Cardiac muscle cell (in vitro differentiated cells and primary cell): Measurements from ENCODE around the gene SSBP3. TPM values are rescaled to one million over a fixed set of nuclear protein-coding genes. Genes with fewer than 3 reads are reported as not detected.

Experiments used
- DNase-seq, 2 donors: peaks; one replicate each; pipeline versions ENCODE4 v3.0.0 to v3.0.0-alpha.2; 2010 to 2017; ENCODE audit warnings: low read depth in 1 of 2, low spot score in 1 of 2
- H3K27ac ChIP-seq: fragments of 200-600 bp; sonication (generic); 2 replicates; pipeline ENCODE4 v1.5.1; 2016
- H3K27me3 ChIP-seq: fragments of 200-600 bp; sonication (generic); 2 replicates; pipeline ENCODE4 v1.6.0; 2016; ENCODE audit warnings: control low read depth
- H3K36me3 ChIP-seq: fragments of 200-600 bp; sonication (generic); 2 replicates; pipeline ENCODE4 v1.5.1; 2016; ENCODE audit warnings: control low read depth
- H3K4me1 ChIP-seq: fragments of 200-600 bp; sonication (generic); 2 replicates; pipeline ENCODE4 v1.8.1; 2017; ENCODE audit warnings: low read depth, mild to moderate bottlenecking, mixed run types
- H3K4me3 ChIP-seq: fragments of 200-600 bp; sonication (generic); 2 replicates; pipeline ENCODE4 v1.5.1; 2016; ENCODE audit warnings: mild to moderate bottlenecking
- H3K9me3 ChIP-seq: fragments of 200-600 bp; sonication (generic); 2 replicates; pipeline ENCODE4 v1.5.1; 2017; ENCODE audit warnings: low read depth, mild to moderate bottlenecking, control low read depth
- polyA plus RNA-seq: library from polyadenylated mRNA; unstranded; fragments of >200 nt; fragmentation: Nextera tagmentation; extraction: Ambion mirVana; gene quantifications from 2 replicates; pipeline ENCODE4 v1.2.1, GENCODE V29; 2016
- total RNA-seq: library from RNA; depleted of rRNA; stranded (reverse); fragments of >200 nt; gene quantifications from 2 replicates; pipeline ENCODE4 v1.2.3, GENCODE V29; 2016
- TF ChIP-seq, protein P1 (sequence below): IDR thresholded peaks from 2 replicates; pipeline ENCODE4 v1.5.1; 2012; ENCODE audit warnings: low read depth, mild to moderate bottlenecking, low read length

Gene SSBP3
- total and polyA plus RNA-seq, 2 experiments from 2014 or later, result 40.2 to 81.0 TPM

DNA sequence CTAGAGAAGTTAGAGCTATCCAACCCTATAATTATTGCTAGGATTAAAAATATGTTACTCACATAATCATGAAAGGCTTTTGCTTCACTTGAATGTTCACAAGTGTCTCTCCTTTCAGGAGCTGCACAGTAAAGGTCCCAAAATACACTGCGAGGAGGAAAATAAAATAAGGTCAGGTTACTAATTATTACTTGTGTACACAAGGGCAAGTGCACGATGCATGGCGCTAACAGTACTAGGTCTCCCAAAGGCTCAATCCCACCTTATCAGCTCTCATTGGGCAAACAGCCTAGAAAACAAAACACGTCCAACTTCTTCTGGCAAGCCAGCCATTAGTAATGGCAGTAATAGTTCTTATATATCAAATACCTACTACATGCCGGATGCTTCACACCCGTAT lies 4.4 kb downstream of the SSBP3 start:
- Histone ChIP-seq H3K4me3 (no peak overlapping the region), H3K27ac (no peak overlapping the region), H3K36me3 (peaks cover 42% of the 10 kb centered on the region), H3K9me3 (no peaks in the 10 kb centered on the region), H3K4me1 (peaks cover 40% of the 10 kb centered on the region), H3K27me3 (no peaks in the 10 kb centered on the region)
- DNase-seq, result no peak
- TF ChIP-seq, protein P1, sequence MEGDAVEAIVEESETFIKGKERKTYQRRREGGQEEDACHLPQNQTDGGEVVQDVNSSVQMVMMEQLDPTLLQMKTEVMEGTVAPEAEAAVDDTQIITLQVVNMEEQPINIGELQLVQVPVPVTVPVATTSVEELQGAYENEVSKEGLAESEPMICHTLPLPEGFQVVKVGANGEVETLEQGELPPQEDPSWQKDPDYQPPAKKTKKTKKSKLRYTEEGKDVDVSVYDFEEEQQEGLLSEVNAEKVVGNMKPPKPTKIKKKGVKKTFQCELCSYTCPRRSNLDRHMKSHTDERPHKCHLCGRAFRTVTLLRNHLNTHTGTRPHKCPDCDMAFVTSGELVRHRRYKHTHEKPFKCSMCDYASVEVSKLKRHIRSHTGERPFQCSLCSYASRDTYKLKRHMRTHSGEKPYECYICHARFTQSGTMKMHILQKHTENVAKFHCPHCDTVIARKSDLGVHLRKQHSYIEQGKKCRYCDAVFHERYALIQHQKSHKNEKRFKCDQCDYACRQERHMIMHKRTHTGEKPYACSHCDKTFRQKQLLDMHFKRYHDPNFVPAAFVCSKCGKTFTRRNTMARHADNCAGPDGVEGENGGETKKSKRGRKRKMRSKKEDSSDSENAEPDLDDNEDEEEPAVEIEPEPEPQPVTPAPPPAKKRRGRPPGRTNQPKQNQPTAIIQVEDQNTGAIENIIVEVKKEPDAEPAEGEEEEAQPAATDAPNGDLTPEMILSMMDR, result no peak

- TF ChIP-seq, protein P1, result no peak
- Histone ChIP-seq H3K9me3 (no peaks in the 10 kb centered on the region), H3K27me3 (no peaks in the 10 kb centered on the region), H3K27ac (no peak overlapping the region), H3K36me3 (peaks cover 43% of the 10 kb centered on the region), H3K4me3 (no peak overlapping the region), H3K4me1 (peaks cover 48% of the 10 kb centered on the region)
- DNase-seq, result no peak
Measured at GRCh38 chr1:54400329-54400728, 5.9 kb downstream of the SSBP3 start.

- Histone ChIP-seq H3K4me1 (peaks cover 48% of the 10 kb centered on the region), H3K4me3 (no peak overlapping the region), H3K9me3 (no peaks in the 10 kb centered on the region), H3K27me3 (no peaks in the 10 kb centered on the region), H3K27ac (no peak overlapping the region), H3K36me3 (peaks cover 47% of the 10 kb centered on the region)
- no peak for DNase-seq
- TF ChIP-seq, protein P1, result no peak
Measured at GRCh38 chr1:54399765-54400164, 6.4 kb downstream of the SSBP3 start.

DNA sequence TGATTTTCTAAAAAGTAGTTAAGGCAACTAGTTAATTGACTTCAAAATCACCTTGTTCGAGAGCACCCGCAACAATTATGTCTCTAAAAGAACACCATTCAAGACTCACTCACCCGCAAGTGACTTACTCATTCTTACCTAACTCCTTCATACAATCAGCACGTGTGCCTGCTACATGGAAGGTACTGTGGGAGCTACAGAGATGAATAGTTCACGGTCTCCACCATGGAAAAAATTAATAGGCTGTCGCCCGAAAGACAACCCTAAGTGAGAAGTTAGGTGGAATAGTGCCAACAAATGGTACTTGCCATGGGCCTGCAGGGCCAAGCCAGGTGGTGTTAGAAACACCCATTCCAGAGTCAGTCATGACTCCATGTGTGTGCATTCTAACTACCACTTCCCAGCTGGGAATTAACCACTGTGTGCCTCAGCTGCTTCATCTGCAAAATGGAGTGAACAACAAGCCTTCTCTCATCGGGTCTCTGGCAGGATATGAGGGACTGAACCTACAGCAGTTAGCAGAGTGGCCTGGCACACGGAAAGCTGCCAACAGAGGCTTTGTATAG lies 7.1 kb downstream of the SSBP3 start:
- TF ChIP-seq, protein P1, result no peak
- Histone ChIP-seq H3K27ac (no peak overlapping the region), H3K27me3 (no peaks in the 10 kb centered on the region), H3K4me1 (peaks cover 44% of the 10 kb centered on the region), H3K9me3 (no peaks in the 10 kb centered on the region), H3K36me3 (peaks cover 47% of the 10 kb centered on the region), H3K4me3 (no peak overlapping the region)
- DNase-seq, result no peak

DNA sequence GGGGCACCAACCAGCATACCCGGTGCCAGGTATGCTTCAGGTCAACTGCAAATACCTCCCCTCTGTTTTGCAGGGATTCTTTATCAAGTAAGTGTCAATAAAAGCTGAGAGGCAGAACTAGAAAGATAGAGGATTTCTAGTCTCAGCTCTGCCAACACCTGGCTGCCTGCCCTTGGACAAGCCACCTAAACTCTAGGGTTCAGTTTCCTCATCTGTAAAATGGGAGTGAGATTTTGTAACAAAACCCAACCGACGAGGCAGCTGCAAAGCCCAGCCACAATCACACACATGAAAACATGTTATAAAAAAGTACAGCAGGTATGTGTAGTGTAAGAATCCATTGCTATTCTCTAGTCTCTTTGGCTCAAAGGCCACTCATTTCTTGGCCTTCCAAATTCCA lies 8.2 kb downstream of the SSBP3 start:
- Histone ChIP-seq H3K4me1 (peaks cover 34% of the 10 kb centered on the region), H3K27ac (peak overlapping the region; percentile 25), H3K36me3 (peaks cover 50% of the 10 kb centered on the region), H3K27me3 (no peaks in the 10 kb centered on the region), H3K9me3 (no peaks in the 10 kb centered on the region), H3K4me3 (no peak overlapping the region)
- no peak for DNase-seq
- TF ChIP-seq, protein P1, result no peak
